ENCODE results near the gene NR2F2. TPM values are rescaled to one million over a fixed set of nuclear protein-coding genes. Genes with fewer than 3 reads are reported as not detected.
A peak's percentile ranks its signal among the peaks of the same experiment; 100 is the strongest.

The NR2F2 gene
- 2.8 and 3.9 TPM in 2 replicates for polyA plus RNA-seq (2012; rRNA removed)
- polyA plus RNA-seq (2012; cell fraction: cytosol; rRNA removed) = 2.8 and 3.7 TPM in 2 replicates
- polyA plus RNA-seq (2012; cell fraction: nucleus; rRNA removed) = 3.8 and 5.0 TPM in 2 replicates

GRCh38 chr15:96330450-96331143 lies at the start of gene NR2F2:
TSS of gene NR2F2 (plus strand) at chr15:96330700. CDS start at chr15:96332106, 1,406 bp downstream.
- H4K20me1 ChIP-seq (ENCODE audit: insufficient read depth) = no peaks in the 10 kb centered on the region
- peaks cover 4% of the 10 kb centered on the region for H3F3A ChIP-seq (replicated peaks; ENCODE audit: insufficient read depth)
- WGBS (ENCODE audit: low lambda C conversion rate) = 2% methylated on average over 56 of the region's 78 CpGs
- H3K4me2 ChIP-seq = peak within 1 kb of the TSS; percentile 82
- peaks cover 0 to 3% of the 10 kb centered on the region in 2 experiments; a peak in 1 of 4 replicates for H3K4me1 ChIP-seq (ENCODE audit: control insufficient read depth in 1 of 2, insufficient read depth in 2 of 2, low read depth in 1 of 2, low read length in 1 of 2)
- peak within 1 kb of the TSS; percentile 55 to 70; a peak in 3 of 4 replicates for H3K27ac ChIP-seq (ENCODE audit: low read depth in 2 of 2, low read length in 1 of 2)
- peak; percentile 96 for DNase-seq
- H3K9me3 ChIP-seq = no peaks in the 10 kb centered on the region
- H3K36me3 ChIP-seq (replicated peaks in 1 of 2; ENCODE audit: control insufficient read depth in 1 of 2, insufficient read depth in 2 of 2, low read length in 1 of 2) = no peaks in the 10 kb centered on the region
- H3K9ac ChIP-seq = peak within 1 kb of the TSS; percentile 55
- H3K79me2 ChIP-seq (ENCODE audit: insufficient read depth) = 0 out of 2 replicates have a peak, but pooled peaks cover 6% of the 10 kb centered on the region
- ChIA-PET POLR2A (no interaction called here), CTCF (interaction anchor here (1.4 to 4.7 kb wide), 2 partner anchors 11 to 255 kb away, joined by 3 to 42 read pairs; no protein-coding TSS in a partner anchor)
- peaks cover 32% of the 10 kb centered on the region for H3K27me3 ChIP-seq (ENCODE audit: insufficient read depth)
- TF ChIP-seq, protein P1, sequence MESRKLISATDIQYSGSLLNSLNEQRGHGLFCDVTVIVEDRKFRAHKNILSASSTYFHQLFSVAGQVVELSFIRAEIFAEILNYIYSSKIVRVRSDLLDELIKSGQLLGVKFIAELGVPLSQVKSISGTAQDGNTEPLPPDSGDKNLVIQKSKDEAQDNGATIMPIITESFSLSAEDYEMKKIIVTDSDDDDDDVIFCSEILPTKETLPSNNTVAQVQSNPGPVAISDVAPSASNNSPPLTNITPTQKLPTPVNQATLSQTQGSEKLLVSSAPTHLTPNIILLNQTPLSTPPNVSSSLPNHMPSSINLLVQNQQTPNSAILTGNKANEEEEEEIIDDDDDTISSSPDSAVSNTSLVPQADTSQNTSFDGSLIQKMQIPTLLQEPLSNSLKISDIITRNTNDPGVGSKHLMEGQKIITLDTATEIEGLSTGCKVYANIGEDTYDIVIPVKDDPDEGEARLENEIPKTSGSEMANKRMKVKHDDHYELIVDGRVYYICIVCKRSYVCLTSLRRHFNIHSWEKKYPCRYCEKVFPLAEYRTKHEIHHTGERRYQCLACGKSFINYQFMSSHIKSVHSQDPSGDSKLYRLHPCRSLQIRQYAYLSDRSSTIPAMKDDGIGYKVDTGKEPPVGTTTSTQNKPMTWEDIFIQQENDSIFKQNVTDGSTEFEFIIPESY (IDR thresholded peaks at IDR 0.05; ENCODE audit: borderline replicate concordance, low read depth) = no peak
- TF ChIP-seq USF1 (IDR thresholded peaks at IDR 0.05; ENCODE audit: borderline replicate concordance, low read depth) = no peak
- TF ChIP-seq SIN3A (IDR thresholded peaks at IDR 0.05; ENCODE audit: borderline replicate concordance, low read depth, low read length) = 0 out of 2 replicates have a peak, but pooled peaks have one; percentile 25
- no peak for TF ChIP-seq MAX (IDR thresholded peaks at IDR 0.05; ENCODE audit: low read depth)
- TF ChIP-seq FOXM1 (IDR thresholded peaks at IDR 0.05; ENCODE audit: low read depth) = no peak
- TF ChIP-seq TEAD4 (IDR thresholded peaks at IDR 0.05; ENCODE audit: borderline replicate concordance, insufficient read depth) = no peak
- TF ChIP-seq MEF2A (IDR thresholded peaks at IDR 0.05; ENCODE audit: borderline replicate concordance, low read depth) = no peak
- TF ChIP-seq GABPA (IDR thresholded peaks at IDR 0.05; ENCODE audit: low read depth) = no peak
- TF ChIP-seq NRF1 (IDR thresholded peaks at IDR 0.05; ENCODE audit: low read depth, low read length) = peak; percentile 51
- TF ChIP-seq JUND (IDR thresholded peaks at IDR 0.05) = no peak
- no peak for TF ChIP-seq RXRA (IDR thresholded peaks at IDR 0.05; ENCODE audit: borderline replicate concordance, low read depth)
- TF ChIP-seq YY1 (IDR thresholded peaks at IDR 0.05; ENCODE audit: low read depth) = no peak
- no peak for TF ChIP-seq TCF12 (IDR thresholded peaks at IDR 0.05)
- no peak for TF ChIP-seq ELF1 (IDR thresholded peaks at IDR 0.05)
- TF ChIP-seq FOXJ3 (CRISPR knock-in tag; IDR thresholded peaks at IDR 0.05) = no peak
- no peak for TF ChIP-seq RAD21 (IDR thresholded peaks at IDR 0.05; ENCODE audit: low read length)
- TF ChIP-seq RCOR1 (IDR thresholded peaks at IDR 0.05; ENCODE audit: low read length) = no peak
- TF ChIP-seq POLR2AphosphoS5 (IDR thresholded peaks at IDR 0.05; ENCODE audit: low read depth, low read length) = no peak
- peak within 1 kb of the TSS; percentile 86 for H2AFZ ChIP-seq (ENCODE audit: low read depth)
- peak within 1 kb of the TSS; percentile 63 to 70 for H3K4me3 ChIP-seq (ENCODE audit: low read depth in 2 of 2, low read length in 1 of 2)
- H3K9me2 ChIP-seq = no peaks in the 10 kb centered on the region
